GM10847 (cell line): ENCODE data around the gene HTT.

ENCODE experiments used
- POLR2A ChIP-seq: IDR thresholded peaks from 2 replicates; pipeline ENCODE4 v1.6.1; 2011; ENCODE audit not compliant: insufficient read length; ENCODE audit errors: extremely low read depth

HTT gene

GRCh38 chr4:3245676-3246075, 171.2 kb downstream of the HTT start:
- TF ChIP-seq POLR2A, result no peak

- TF ChIP-seq POLR2A, result no peak
Measured at GRCh38 chr4:3246458-3247398, 172.2 kb downstream of the HTT start.

- TF ChIP-seq POLR2A, result no peak
Measured at GRCh38 chr4:3247399-3248177, 173.1 kb downstream of the HTT start.

- no peak for TF ChIP-seq POLR2A
Measured at GRCh38 chr4:3248178-3248480, 173.6 kb downstream of the HTT start.

GRCh38 chr4:3248811-3249661, 174.6 kb downstream of the HTT start, which contains the start of gene MSANTD1:
Gene MSANTD1 (plus strand): TSS chr4:3249159. CDS start chr4:3249223, 64 bp downstream.
- TF ChIP-seq POLR2A, result no peak

GRCh38 chr4:3249711-3250437, 175.4 kb downstream of the HTT start:
- no peak for TF ChIP-seq POLR2A

GRCh38 chr4:3250438-3250955, 176.0 kb downstream of the HTT start:
- TF ChIP-seq POLR2A, result no peak

- TF ChIP-seq POLR2A, result no peak
Measured at GRCh38 chr4:3250956-3251690, 176.6 kb downstream of the HTT start.

- no peak for TF ChIP-seq POLR2A
Measured at GRCh38 chr4:3251691-3252479, 177.4 kb downstream of the HTT start.

GRCh38 chr4:3252480-3252828, 178.0 kb downstream of the HTT start:
- no peak for TF ChIP-seq POLR2A

GRCh38 chr4:3252831-3253641, 178.6 kb downstream of the HTT start:
- no peak for TF ChIP-seq POLR2A

- no peak for TF ChIP-seq POLR2A
Measured at GRCh38 chr4:3253808-3254207, 179.3 kb downstream of the HTT start.

GRCh38 chr4:3254302-3255131, 180.0 kb downstream of the HTT start:
- no peak for TF ChIP-seq POLR2A
